ENCODE data around the gene MRPS12.

DNA sequence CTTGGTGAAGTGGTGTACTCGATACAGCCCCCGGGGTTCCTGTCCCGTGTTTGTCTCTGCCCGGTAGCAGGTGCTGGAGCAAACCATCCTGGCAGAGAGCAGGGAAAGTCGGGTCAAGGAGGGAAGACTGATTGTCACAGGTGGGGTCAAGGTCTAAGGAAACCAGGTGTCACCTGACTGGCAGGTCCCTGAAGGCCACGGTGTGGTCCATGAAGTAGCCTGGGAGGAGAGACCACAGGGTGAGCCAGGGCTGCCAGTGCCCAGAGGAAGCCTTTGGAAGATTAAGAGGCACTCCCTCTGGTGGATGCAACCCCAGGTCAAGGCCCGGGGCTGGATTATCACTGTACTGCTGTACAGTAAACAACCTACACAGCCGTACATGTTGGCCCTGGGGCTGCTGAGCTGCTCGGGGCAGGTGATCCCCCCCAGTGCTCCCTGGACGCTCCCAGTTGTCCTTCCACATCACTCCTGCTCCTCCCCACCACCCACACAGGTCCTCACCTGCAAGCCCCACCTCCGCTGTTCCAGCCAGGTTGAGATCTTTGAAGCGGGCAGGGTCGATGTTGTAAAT, 12.7 kb upstream of the MRPS12 start:
- TF ChIP-seq POLR2A (IDR thresholded peaks at IDR 0.05; ENCODE audit: low read depth) (no peak), POLR2AphosphoS5 (IDR thresholded peaks at IDR 0.05) (no peak)
- TF ChIP-seq, protein P1, sequence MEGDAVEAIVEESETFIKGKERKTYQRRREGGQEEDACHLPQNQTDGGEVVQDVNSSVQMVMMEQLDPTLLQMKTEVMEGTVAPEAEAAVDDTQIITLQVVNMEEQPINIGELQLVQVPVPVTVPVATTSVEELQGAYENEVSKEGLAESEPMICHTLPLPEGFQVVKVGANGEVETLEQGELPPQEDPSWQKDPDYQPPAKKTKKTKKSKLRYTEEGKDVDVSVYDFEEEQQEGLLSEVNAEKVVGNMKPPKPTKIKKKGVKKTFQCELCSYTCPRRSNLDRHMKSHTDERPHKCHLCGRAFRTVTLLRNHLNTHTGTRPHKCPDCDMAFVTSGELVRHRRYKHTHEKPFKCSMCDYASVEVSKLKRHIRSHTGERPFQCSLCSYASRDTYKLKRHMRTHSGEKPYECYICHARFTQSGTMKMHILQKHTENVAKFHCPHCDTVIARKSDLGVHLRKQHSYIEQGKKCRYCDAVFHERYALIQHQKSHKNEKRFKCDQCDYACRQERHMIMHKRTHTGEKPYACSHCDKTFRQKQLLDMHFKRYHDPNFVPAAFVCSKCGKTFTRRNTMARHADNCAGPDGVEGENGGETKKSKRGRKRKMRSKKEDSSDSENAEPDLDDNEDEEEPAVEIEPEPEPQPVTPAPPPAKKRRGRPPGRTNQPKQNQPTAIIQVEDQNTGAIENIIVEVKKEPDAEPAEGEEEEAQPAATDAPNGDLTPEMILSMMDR (IDR thresholded peaks at IDR 0.05), result no peak
